SK-N-DZ (cell line): Measurements from ENCODE around the gene AARS2.

Source experiments
- DNase-seq: peaks from one replicate; pipeline ENCODE4 v3.0.0-alpha.2; 2015; ENCODE audit warnings: low spot score

The AARS2 gene

DNA sequence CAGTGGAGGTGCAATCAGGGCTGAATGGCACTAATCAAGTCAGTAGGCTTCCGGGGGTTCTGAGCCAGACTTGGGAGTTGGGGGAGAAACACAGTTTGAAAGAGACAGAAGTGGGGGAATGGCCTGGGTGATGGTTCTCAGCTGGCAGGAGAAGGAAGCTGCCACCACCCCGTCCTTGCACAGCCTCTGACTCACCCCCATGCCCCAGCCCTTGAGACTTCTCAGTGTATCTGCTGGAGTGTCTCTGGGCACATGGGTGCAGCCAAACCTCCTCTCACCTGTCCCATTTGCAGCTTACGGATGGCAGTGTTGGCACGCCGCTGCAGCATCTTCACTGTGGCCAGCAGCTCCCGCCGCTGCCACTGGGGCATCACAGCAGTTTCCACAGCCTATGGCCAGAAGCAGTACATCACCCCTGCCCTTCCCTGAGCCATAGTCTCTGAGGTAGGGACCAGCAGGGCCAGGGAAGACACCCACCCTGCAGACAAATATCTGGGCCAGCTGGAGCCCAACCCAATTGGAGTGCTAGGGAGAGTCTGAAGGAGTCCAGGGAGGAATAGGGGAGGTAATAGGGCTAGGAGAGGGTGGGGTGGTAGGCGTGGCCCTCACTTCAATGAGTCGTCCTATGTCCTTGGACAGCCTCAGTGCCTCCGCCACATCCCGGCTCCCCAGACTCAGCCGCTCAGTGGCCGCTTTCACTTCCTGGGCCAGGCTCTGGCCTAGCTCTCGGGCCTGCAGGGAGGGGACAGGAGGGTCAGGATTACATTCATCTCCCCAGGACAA lies 11.2 kb downstream of the AARS2 start:
- no peak for DNase-seq

DNA sequence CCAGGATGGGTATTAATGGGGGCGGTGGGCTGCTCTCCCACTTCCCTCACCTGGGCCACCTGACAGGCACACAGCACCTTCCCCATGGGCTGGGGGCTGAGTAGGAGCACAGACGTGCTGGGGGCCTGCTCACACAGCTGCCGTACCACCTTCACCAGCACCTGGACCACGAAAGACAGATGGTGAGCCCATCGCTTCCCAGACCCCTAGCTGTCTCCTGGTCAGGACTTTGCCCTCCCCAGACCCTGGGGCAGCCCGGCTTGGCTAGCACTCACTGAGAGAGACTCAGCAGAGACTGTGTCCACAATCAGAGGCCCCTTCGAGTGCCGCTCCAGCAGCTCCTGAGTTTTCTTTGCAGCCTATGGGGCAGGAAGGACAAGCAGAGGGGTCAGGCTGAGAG lies 12.0 kb downstream of the AARS2 start:
- no peak for DNase-seq

DNA sequence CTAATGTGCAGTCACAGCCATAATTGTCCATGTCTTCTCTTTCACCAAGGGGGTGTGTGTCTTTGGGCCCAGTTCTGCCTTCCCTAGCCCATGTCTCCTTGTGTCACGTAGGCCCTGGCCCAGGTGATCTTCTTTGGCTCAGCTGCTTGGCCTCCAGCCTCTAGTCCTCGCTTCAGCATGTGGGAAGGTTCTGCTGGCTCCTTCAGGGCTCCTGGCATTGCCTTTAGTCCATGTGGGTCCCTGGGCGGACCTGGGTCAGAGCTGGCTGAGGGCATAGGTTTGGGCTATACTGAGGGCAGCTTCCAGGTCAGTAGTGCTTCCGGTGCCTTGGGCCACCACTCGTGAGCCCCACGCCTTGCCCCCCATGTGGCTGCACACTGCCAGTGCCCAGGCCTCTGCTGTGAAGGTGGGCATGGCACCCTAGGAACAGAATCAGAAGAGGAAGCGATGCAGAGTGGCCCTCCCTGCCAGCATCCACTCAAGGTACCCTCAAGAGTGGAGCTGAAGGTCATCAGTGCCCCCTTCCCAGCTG lies 12.8 kb downstream of the AARS2 start:
- no peak for DNase-seq

DNA sequence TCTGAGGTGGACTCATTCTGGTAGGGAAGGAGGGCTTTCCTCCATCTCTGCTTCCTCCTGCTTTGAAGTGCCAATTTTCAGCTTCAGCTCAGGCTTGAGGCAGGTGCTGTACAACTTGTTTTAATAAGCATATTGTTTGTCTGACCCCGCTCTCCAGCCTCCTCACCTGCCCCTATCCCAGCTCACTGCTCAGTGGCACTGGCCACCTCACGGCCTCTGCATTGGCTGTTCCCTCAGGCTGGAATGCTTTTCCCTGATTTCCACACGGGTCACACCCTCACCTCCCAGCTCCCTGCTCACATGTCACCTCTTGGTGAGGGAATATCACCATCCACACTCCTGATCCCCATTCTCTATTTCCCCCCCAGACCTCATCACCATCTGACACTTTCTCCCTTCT lies 14.3 kb downstream of the AARS2 start:
- no peak for DNase-seq

DNA sequence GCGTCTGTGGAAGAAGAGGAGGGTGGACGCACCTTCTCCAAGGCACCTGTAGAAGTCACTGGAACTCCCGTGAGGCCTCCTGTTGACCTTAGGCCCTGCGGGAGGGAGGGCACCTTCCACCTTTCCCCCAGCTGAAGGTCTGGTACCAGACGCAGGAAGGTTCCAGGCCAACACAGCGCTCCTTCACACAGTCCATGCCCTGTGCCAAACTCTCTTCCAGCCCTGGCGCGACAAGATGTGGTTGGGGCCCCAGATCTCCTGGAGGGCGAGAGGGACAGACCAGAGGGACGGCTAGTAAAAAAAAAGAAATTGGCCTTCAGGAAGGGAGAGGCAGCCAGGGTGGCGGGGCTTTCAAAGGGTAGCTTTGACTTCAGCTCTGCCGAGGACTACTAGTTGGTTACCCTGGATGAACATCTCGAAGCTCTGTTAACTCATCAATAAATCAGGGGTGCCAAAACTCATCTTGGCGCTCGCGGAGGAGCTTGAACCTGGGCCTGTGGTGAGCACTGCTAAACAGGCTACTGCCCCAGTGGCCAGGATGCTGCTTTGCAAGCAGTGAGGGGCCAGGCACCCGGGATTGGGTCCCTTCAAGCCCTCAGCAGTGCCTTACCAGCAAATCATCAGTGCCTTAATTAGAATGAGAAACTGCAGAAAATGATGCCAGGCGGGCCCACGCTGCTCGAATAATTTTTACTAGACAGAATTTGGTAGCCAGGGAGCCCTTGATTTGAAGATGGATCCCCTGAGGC lies 14.9 kb downstream of the AARS2 start:
- no peak for DNase-seq

DNA sequence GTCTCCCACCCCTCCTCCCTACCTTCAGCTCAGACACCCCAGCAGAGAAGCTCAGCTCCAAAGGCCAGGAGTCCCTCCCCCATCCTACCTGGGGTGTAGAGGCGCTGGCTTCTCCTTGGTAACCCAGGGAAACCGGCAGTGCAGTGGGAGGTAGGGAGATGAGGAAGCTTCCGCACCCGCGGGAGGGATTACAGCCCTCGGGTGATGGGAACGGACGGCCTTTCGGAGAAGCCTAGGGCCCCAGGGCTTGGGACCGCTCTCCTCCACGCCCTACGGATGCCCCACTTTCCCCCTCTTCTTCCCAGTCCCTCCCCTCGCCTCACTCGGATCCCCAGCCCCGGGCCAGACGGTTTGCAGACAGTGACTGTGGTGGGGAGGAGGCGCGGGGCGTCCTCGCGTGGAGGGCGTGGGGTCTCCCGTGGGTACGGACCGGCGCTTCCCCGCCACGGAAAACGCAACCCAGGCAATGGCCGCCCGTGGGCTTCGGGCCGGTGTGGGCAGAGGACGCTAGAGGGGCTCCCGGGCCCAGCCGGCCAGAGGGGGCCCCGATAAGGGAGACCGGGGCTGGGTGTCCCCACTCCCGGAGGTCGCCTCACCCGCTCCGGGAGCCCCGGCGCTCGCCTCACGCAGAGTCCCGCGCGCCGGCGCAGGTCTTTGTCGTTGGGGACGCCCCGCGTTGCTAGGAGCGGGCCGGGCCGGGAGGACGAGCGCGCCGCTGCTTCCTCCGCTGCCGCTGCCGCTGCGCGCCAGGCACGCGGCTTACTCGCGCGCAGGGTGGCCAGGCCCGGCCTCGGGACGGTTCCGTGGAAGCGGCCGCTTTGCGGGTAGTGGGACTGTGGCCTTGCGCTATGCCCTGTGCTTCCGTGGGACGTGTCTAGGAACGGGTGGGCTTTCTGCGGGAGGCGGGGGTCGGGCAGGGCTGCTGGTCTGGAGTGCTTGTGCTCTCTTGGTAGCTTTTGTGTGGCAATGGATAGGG lies 15.8 kb downstream of the AARS2 start:
- DNase-seq: no peak

DNA sequence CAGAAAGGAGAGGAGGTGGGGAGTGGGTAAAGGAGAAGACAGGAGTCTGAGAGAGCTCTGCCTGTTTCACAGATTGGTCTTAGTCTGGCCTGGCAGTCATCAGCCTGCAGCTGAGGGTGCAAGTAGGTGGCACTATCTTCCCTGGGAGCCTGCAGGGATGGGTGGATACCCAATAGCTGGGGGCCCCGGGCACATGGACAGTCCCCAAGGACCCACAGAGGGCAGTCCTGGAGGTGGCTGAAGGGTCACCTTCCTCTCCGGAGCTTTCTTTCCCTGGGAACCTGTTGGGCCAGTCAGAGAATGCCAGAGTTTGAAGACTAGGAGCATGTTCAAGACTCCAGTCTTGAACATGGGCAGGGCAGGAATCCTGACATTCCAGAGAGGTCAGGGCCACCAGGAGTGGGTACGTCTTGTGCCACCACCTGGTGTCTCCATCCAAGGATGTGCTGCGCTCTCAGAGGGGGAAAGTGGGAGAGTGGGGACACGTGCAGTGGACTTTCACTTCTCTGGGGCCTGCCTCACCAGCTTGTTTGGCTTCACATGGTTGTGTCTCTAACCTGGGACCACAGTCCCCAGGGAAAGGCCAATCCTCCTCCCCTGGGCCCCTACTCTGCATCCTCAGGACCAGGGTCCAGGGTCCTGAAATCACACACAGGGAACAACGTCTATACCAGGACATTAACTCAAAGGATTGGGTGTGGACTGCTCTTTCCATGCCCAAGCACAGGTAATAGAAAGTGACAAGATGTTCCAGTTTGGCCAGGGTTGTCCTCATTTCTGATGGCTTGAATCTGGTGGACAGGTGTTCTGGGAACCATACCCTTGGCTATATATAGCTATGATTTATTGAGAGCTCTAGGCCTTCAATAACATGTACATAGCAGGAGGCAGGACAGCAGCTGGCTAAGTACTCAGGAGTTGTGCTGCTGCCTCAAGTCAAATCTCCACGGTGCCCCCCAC lies 18.0 kb downstream of the AARS2 start:
- no peak for DNase-seq

DNA sequence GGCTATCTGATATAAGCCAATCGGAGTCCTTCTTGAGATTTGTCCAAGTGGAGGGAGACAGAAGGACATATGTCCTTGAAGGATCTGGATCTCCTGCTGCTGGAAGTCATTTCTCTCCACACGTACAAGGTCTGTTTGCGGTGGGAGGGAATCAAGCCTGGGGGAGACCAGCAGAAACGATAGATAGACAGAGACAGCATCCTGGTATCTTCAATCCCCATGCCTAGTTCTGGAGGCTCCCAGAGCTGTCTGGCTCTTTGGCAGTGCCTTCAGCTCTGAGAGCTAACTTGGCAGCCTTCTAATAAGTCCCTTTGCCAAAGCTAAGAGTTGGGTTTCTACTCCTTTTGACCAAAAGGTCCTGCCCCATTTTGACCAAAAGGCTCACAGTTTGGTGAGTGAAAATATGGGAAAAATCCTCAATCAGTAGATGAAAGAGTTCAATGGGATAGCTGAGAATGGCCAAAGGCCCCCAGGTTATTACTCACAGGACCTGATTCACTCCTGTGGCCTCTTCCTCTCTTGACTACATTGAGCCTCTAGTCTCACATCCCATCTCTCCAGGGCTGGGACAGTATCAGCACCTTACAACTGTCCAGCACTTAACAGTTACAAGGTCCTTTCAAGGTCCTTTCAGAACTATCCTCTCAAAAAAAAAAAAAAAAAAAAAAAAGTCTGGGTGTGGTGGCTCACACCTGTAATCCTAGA lies 20.3 kb downstream of the AARS2 start:
- DNase-seq: no peak

DNA sequence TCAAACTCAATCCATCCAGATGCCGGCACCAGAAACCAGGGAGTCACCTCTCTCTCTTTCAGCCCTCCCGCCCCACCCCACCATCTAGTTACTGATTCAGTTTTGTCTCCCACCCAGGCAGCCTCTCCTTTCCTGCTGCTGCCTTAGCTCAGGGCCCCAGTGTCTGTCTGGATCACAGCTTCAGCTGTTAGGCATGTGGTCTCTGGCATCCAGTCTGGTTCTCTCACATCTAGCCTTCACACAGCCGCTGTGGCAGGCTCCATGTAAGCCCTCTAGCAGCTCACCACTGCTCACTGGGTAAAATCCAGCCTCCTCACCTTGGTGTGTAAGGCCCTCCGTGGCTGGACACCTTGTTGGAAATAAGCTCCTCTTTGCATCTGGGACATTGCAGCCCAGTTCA lies 21.3 kb downstream of the AARS2 start:
- DNase-seq: no peak

DNA sequence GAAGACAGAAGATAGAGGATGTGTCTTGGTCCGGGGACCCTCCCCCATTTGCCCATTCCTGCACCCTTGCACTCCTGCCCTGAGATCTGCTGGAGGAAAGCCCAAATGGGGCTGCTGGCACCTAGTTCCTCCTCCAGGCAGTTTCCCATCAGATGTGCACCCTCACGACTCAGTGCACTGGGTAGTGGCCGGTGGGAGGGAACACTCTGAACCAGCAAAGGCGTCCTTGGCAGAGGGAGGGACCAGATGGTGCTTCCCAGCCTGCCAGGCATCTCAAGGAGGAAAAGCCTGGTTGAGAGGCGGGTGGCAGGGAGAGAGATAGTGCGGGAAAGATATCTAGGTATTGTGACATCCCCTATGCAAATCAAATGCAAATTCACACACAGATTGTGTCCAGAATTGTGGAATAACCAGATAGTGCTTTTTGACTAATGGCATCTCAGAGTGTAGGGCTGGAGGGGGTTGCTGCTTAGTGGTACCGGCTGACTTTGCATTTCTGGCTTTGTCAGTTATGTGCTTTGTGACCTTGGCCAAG lies 23.4 kb downstream of the AARS2 start:
- DNase-seq: no peak

DNA sequence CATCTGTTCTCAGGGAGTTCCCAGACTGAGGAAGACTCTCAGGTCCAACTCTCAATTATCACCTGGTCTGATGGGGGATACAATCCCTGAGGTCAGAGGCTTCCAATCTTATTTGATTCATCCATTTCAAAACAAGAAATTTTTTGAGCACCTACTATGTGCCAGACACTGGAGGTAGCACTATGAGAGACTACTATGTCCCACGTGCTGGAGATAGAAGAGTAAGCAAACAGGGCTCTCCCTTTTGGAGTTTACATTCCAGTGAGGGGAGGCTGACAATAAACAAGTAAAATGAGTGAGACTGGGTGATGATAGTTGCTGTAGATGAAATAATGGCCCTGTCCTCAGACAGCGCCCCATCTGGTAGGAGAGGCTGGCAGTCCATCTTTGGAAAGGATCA lies 26.4 kb downstream of the AARS2 start:
- no peak for DNase-seq

DNA sequence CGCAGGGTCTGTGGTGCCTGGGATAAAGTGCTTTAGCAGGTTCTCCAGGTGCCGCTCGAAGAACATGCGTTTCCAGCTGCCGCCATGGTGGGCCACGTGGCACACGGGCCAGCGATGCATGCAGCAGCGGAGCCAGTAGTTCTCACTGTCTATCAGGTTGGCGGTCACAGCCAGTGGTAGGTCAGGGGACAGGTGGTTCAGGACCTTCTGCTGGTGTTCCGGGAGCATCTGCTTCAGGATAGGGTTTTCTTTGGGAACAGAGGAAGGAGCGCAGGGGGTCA lies 26.9 kb downstream of the AARS2 start:
- no peak for DNase-seq

DNA sequence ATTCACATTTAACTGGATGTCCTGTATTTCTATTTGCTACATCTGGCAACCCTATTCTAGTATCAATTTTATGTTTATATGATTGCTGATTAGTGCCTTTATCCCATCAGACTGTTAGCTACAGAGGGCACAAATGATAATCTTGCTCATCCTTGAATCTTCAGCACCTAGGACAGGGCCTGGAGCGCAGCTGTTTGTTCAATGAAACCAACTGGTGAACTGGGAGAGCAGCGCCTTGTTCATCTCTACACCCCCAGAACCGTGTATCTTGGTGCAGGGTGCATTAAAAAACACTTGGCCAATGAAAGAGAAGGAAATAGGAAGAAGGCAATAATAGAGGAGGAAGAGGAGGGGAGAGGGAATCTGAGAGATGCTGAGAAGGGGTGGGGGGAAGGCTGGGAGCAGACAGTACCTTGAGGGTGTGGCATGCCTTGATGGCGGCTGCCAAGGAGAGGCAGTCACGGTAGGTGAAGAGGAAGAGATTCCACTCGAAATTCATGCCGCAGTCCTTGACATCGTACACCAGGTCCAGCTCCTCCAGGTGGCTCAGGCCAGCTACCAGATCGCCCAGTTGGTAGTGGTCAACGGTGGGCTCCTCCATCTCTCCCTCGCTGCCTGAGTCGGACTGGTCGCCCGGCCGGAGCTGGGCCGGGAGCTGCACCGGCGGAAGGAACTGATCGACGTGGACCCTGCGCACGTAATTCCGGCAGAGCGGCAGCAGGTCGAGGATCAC lies 27.4 kb downstream of the AARS2 start:
- DNase-seq: no peak

DNA sequence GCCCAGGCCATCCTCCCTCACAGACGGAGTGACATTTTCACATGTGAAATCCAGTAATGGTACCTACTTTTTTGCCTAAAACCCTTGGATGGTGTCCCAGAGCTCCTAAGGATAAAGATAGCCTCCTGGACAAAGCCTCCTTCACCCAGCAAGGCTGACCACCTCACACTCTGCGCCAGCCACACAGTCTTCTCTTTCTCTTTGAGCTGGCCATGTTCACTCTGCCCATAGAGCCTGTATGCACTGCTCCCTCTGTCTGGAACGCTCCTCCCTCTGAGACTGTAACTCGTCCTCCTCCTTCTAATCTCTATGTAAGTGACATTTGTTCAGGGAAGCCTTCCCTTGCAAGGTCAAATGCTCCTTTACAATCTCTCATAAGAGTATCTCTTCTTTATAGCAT lies 28.3 kb downstream of the AARS2 start:
- no peak for DNase-seq

DNA sequence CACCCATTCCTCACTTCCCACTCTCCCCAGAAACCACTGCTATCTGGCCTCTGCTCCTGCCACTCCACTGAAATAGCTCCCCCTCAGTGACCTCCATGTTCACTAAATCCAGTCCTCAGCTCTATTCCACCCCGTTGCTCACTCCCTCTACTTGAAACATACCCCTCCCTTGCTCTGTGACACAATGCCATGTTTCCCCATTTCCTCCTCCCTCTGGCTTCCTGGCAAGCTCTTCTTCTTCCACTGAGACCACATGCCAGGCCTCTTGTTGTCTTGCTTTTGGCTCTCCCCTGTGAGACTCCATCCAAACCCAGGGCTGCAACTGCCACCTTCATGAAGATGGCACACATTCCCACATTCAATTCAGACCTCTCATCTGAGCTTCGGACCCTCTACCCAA lies 29.0 kb downstream of the AARS2 start:
- DNase-seq: no peak

DNA sequence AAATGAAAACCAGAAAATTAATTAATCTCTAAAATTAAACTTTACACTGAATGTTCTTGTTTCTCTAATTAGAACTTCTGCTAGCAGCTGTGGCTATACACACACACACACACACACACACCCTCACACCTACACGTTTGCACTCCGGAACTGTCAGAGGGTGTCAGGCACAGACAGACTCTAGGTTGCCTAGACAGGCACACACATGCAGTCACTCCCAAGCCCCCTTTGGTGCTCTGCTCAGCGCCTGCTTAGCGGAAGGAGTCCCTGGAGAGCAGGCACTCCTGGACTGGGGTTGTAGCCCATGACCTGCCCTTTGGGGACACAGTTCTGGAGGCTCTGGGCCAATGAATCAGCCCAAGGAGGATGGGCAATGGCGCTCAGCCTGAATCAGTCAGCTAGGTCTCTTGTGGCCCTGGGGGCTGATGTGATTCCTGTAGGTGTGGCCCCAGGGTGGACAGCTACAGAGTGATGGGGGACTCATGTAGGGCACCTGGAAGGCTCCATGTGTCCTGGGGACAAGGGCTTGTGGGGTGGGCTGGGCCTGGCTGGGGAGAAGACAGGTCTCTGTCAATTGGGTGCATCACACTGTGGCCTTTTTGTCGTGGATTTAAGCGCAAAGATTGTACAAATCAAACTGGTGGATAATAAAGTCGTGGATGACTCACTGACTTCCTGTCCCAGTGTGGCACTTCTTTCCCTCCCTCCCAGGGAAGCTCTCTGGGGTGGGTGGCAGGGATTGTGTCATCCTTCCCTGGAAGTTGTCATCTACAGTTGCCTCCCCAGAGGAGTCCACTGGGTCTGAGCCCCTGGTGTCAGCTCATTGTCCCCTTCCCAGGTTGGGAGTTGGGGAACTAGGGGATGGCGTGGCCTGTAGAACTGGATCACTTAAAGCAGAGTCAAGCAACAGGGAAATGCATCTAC lies 34.1 kb downstream of the AARS2 start:
- DNase-seq: no peak

DNA sequence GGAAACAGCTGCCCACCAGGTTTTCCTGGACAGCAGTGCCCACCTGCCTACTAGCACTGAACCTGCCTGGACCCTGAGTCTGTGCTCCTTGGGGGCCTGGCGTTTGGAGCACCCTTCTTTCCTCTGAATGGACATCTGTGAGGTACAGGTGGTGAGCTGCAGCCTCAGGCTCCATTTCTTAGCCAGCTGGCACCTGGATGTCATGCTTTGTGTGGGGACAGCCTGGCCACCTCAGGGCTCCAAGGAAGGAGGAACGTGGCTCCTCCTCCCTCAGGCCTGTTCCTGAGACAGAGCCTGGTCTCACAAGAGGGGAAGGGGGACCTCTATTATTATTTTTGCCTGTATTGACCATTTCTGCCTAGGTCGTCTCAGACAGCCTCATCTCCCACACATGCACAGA lies 34.8 kb downstream of the AARS2 start:
- DNase-seq: no peak

DNA sequence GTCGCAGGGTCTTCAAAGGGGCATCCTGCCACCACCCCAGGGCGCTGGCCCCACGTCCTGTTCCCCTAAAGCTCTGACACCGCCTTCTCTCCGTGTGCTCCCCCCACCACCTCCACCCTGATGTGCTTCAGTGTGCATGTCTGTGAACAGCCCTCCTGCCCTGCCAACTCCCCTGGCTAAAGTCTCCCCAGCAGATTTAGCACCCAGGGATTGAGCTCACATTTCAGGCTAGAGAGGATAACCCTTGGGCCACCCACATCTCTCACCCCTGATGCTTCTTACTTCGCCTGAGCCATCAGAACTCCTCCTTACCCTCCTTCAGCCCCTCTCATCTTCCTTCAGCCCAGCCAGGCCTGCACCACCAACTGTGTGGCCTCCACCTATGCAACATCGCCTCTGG lies 35.4 kb downstream of the AARS2 start:
- DNase-seq: no peak
